ENCODE measurements around the gene CAPN11. TPM values are rescaled to one million over a fixed set of nuclear protein-coding genes. Genes with fewer than 3 reads are reported as not detected.

CAPN11 gene
- polyA plus RNA-seq, 1 experiment, result 0.04 TPM

DNA sequence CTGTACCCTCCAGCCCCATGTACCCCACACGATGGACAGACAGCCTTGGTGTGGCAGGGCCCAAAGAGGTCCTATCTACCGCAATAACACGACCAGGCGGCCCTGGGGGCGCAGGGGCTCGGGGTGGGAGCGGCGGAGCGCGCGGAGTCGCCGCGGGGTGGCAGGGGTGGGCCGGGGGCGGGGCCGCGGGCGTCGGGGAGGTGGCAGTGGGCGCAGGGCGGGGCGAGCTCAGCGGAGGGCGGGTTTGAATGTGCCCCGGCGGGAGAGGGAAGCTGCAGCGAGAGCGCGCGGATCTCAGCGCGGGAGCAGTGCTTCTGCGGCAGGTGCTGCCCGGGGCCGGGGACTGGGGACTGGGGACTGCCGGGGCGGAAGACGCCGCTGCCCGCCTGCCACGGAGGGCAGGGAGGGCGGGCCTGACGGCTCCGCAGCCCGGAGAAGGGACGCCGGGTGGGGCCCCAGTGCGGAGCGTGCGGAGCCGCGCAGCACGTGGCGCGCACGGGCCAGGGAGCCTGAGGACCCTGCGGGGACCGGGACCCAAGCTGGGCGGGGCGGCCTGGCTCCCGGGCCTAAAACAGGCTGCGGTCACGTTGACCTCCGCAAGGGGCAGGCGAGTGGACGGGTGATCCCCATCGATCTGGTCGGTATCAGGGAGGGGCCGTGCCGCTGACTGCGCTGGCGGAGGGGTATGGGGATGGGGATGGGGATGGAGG lies 64.9 kb downstream of the CAPN11 start, which contains the start of gene SLC29A1:
Gene SLC29A1 (plus strand): TSS at position 277 of the 710 bp plus-strand sequence. CDS start 3,719 bp downstream, outside the sequence.
- TF ChIP-seq, protein P1, sequence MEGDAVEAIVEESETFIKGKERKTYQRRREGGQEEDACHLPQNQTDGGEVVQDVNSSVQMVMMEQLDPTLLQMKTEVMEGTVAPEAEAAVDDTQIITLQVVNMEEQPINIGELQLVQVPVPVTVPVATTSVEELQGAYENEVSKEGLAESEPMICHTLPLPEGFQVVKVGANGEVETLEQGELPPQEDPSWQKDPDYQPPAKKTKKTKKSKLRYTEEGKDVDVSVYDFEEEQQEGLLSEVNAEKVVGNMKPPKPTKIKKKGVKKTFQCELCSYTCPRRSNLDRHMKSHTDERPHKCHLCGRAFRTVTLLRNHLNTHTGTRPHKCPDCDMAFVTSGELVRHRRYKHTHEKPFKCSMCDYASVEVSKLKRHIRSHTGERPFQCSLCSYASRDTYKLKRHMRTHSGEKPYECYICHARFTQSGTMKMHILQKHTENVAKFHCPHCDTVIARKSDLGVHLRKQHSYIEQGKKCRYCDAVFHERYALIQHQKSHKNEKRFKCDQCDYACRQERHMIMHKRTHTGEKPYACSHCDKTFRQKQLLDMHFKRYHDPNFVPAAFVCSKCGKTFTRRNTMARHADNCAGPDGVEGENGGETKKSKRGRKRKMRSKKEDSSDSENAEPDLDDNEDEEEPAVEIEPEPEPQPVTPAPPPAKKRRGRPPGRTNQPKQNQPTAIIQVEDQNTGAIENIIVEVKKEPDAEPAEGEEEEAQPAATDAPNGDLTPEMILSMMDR (IDR thresholded peaks at IDR 0.05; ENCODE audit: insufficient read depth, low read depth, low read length), result 0 out of 2 replicates have a peak, but pooled peaks have one; percentile 26
- POLR2A ChIA-PET, result interaction anchor here (1.0 kb wide), 1 partner anchor 24 kb away, joined by 3 read pairs; no protein-coding TSS in a partner anchor
- H3K27me3 ChIP-seq (ENCODE audit: control insufficient read depth, insufficient read depth, low read length), result no peaks in the 10 kb centered on the region
- no peaks in the 10 kb centered on the region for H3K36me3 ChIP-seq (ENCODE audit: control insufficient read depth, insufficient read depth, low read length)
- no peak for DNase-seq (ENCODE audit: low read depth)
- H3K4me3 ChIP-seq (ENCODE audit: low read depth, low read length), result peak within 1 kb of the TSS; percentile 56
- CTCF ChIA-PET, result interaction anchor here (1.0 to 6.8 kb wide), 6 partner anchors 12 to 86 kb away, joined by 3 to 89 read pairs (median 4); no protein-coding TSS in a partner anchor

DNA sequence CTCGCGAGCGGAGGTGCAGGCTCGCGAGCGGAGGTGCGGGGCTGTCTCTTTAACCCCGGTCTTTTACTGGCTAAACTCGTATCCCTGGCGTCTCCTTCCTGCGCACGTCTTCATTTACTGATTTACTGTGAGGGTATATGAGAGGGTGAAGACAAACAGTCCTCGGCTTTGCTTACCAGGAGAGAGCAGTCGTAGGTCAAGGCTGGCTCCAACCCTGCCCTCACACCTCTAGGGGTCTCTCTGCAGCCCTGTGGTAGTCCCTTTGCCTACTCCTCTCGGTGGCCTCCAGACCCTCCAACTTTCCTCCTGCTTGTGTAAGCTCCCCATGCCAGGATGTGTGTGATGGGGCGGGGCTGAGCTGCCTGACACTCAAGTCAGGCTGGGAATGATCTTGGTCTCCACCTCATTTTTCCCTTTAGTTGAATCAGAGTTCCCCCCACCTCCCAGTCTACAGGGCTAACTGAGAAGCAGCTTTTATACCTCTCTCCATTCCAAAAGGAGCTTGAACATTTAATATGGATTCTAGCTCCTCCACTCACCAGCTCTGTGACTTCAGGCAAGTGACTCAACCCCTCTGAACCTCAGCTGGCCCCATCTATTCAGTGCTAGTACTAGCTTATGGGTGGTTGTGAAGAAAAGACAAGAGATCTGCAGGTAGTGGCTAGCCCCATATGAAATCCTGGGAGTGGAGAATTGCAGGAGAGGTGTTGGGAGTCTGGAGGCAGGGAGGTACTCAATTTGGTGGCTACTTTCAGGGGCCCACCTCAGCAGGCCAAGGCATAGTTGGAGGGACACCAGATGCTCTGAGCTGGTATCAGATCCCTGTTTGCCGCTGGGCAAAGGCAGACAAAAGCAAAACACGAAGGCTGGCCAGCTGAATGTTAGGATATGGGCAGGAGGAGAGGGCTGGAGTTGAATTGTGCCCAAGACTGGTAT lies 65.7 kb downstream of the CAPN11 start:
- ChIA-PET POLR2A (interaction anchor here (1.0 kb wide), 1 partner anchor 23 kb away, joined by 3 read pairs; no protein-coding TSS in a partner anchor), CTCF (interaction anchor here (0.8 to 6.8 kb wide), 6 partner anchors 11 to 114 kb away, joined by 3 to 89 read pairs (median 4); no protein-coding TSS in a partner anchor)
- Histone ChIP-seq H3K27me3 (ENCODE audit: control insufficient read depth, insufficient read depth, low read length) (no peaks in the 10 kb centered on the region), H3K36me3 (ENCODE audit: control insufficient read depth, insufficient read depth, low read length) (no peaks in the 10 kb centered on the region), H3K4me3 (ENCODE audit: low read depth, low read length) (peak overlapping the region; percentile 56)
- DNase-seq (ENCODE audit: low read depth), result no peak
- TF ChIP-seq, protein P1 (IDR thresholded peaks at IDR 0.05; ENCODE audit: insufficient read depth, low read depth, low read length), result no peak

DNA sequence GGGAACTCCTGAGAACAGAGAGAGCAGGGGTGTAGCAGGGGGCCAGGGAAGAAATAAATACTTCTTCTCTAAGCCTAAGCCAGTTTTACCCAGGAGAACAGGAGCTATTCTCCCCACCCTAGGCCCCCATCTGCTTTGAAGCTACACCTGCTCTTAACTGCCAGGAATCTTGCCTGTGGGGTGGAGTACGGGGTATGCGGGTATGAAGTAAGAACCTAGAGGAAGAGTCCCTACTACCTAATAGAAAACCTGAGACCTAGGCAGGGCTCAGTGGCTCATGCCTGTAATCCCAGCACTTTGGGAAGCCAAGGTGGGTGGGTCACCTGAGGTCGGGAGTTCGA lies 66.3 kb downstream of the CAPN11 start:
- ChIA-PET CTCF (interaction anchor here (0.8 to 6.8 kb wide), 3 partner anchors 10 to 114 kb away, joined by 3 to 89 read pairs (median 10); no protein-coding TSS in a partner anchor), POLR2A (no interaction called here)
- Histone ChIP-seq H3K36me3 (ENCODE audit: control insufficient read depth, insufficient read depth, low read length) (no peaks in the 10 kb centered on the region), H3K4me3 (ENCODE audit: low read depth, low read length) (no peak overlapping the region), H3K27me3 (ENCODE audit: control insufficient read depth, insufficient read depth, low read length) (no peaks in the 10 kb centered on the region)
- DNase-seq (ENCODE audit: low read depth), result no peak
- TF ChIP-seq, protein P1 (IDR thresholded peaks at IDR 0.05; ENCODE audit: insufficient read depth, low read depth, low read length), result no peak

DNA sequence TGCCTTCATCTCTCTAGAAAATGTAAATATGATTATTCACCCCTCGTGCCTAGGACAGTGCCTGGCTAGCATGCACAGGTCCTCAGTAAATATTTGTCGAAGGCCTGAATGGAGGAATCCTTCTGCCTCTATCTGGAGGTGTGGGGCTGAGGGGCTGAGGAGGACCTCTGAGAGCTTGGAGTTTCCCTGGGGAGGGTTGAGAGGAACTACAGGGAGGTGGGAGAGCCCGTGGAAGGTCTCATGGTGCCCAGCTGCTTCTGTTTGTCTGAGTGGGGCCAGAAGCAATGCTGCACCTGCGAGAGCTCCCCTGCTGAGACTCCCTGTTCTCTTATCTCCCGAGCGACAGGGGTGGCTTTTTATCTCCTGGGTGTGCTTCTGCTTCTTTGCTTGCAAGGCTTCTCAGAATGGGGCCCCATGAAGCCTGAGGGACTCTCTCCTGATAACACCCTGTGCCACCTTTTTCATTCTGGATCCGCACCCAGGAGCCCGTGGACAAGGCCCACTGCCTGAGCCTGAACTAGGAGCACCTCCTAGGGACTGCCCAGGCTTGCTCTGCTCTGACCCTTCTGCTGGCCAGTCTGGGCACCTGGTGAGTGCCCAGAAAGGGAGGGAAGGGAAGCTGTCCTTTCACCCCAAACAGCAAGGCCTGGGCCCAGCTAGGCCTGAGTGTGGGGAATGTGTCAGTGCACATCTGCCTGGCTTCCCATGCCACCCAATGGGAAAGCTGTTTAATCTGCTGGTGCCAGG lies 67.1 kb downstream of the CAPN11 start:
- TF ChIP-seq, protein P1 (IDR thresholded peaks at IDR 0.05; ENCODE audit: insufficient read depth, low read depth, low read length), result no peak
- Histone ChIP-seq H3K36me3 (ENCODE audit: control insufficient read depth, insufficient read depth, low read length) (no peaks in the 10 kb centered on the region), H3K27me3 (ENCODE audit: control insufficient read depth, insufficient read depth, low read length) (no peaks in the 10 kb centered on the region), H3K4me3 (ENCODE audit: low read depth, low read length) (no peak overlapping the region)
- CTCF ChIA-PET, result interaction anchor here (2.7 kb wide), 1 partner anchor 53 kb away, joined by 10 read pairs; no protein-coding TSS in a partner anchor
- POLR2A ChIA-PET, result no interaction called here
- no peak for DNase-seq (ENCODE audit: low read depth)
